LNCAP (cell line): Measurements from ENCODE around the gene MYH11.

Source experiments
- TF ChIP-seq, protein P1 (sequence below): fragments of 450-650 bp; IDR thresholded peaks from 2 replicates; pipeline ENCODE4 v1.5.1; 2017; ENCODE audit warnings: mild to moderate bottlenecking

Gene MYH11

GRCh38 chr16:15723808-15724207 is 133.0 kb downstream of the MYH11 start:
- TF ChIP-seq, protein P1, sequence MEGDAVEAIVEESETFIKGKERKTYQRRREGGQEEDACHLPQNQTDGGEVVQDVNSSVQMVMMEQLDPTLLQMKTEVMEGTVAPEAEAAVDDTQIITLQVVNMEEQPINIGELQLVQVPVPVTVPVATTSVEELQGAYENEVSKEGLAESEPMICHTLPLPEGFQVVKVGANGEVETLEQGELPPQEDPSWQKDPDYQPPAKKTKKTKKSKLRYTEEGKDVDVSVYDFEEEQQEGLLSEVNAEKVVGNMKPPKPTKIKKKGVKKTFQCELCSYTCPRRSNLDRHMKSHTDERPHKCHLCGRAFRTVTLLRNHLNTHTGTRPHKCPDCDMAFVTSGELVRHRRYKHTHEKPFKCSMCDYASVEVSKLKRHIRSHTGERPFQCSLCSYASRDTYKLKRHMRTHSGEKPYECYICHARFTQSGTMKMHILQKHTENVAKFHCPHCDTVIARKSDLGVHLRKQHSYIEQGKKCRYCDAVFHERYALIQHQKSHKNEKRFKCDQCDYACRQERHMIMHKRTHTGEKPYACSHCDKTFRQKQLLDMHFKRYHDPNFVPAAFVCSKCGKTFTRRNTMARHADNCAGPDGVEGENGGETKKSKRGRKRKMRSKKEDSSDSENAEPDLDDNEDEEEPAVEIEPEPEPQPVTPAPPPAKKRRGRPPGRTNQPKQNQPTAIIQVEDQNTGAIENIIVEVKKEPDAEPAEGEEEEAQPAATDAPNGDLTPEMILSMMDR: no peak

GRCh38 chr16:15721018-15721417 is 135.8 kb downstream of the MYH11 start:
- TF ChIP-seq, protein P1: no peak

- TF ChIP-seq, protein P1: no peak
Observed at GRCh38 chr16:15716694-15717447, 140.0 kb downstream of the MYH11 start.

GRCh38 chr16:15715221-15715620 is 141.6 kb downstream of the MYH11 start:
- TF ChIP-seq, protein P1: no peak

DNA sequence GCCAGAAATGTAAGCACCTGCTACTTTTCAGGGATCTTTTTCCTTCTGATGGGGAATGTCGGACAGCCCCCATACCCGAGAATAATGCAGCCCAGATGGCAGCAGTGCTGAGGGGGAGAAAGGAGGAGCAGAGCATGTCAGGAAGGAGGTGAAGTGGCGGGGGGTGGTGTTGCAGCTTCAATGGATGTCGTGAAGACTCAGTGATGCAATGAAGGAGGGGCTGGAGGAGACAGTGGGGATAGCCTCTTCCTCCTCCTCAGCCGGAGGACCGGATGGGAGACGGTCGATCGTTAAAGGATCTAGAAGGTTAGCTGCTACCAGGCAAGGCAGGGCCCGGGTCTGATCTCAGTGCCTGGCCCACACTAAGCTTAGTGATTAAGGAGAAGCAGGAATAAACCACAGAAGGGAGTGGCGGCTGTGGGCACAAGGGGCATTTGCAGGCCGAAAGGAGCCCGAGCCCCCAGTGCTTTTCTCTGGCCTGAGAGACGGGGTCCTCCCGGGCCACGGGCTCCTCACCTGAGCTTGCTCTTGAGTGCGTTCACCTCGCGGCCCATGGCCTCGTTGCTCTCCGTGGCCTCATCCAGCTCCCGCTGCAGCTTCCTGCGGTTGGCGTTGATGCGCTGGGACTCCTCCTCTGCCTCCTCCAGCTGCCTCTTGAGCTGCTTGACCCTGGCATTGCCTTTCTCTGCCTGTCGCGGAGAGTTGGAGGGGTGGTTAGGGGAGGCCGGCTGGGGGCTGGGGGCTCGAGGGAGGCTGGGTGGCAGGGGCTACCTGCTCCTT is 142.2 kb downstream of the MYH11 start:
- TF ChIP-seq, protein P1: no peak

GRCh38 chr16:15708997-15709396 is 147.8 kb downstream of the MYH11 start:
- TF ChIP-seq, protein P1: no peak

DNA sequence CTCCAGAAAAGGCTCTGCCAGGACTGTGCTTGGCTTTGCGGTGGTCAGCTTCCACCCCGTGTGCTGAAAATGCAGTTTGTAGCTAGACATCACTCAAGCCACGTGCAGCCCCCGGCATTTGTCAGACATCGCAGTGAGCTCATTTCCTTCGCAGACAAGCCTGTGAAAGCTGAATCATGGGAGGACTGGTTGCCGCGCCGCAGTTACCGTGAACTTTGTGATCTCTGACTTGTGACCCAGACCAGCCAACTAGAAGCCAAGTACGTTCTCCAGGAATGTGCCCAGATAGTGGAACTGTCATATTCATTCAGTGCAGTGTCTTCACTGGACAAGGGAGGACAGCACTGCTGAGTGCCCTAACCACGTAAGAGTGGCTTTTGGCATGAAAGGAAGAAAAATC is 148.7 kb downstream of the MYH11 start:
- TF ChIP-seq, protein P1: no peak
